Tibial nerve (tissue), 4 donors: Measurements from ENCODE around the gene TBX6. TPM values are rescaled to one million over a fixed set of nuclear protein-coding genes. Genes with fewer than 3 reads are reported as not detected.

ENCODE experiments used
- DNase-seq, 2 donors: peaks; one replicate each; pipeline ENCODE4 v3.0.0-alpha.2; 2019; ENCODE audit warnings: low spot score in 2 of 2
- H3K27ac ChIP-seq, 4 donors: fragments of 200-600 bp; sonication (generic) in 3 of 4; one replicate each; pipeline ENCODE4 v1.5.1; 2017 to 2019; ENCODE audit warnings: mild to moderate bottlenecking in 1 of 4
- H3K27me3 ChIP-seq, 2 donors: fragments of 200-600 bp; sonication (generic) in 1 of 2; one replicate each; pipeline versions ENCODE4 v1.5.1 to v1.6.0; 2017 to 2019
- H3K36me3 ChIP-seq, 3 donors: fragments of 200-600 bp; sonication (generic); one replicate each; pipeline ENCODE4 v1.5.1; 2018 to 2019
- H3K4me1 ChIP-seq, 4 donors: fragments of 200-600 bp; sonication (generic) in 3 of 4; one replicate each; pipeline ENCODE4 v1.5.1; 2017 to 2019
- H3K4me3 ChIP-seq, 4 donors: fragments of 200-600 bp; sonication (generic) in 3 of 4; one replicate each; pipeline ENCODE4 v1.5.1; 2017 to 2019; ENCODE audit warnings: mild to moderate bottlenecking in 1 of 4, moderate library complexity in 1 of 4
- H3K9me3 ChIP-seq, 4 donors: fragments of 200-600 bp; sonication (generic) in 3 of 4; one replicate each; pipeline ENCODE4 v1.5.1; 2017 to 2019
- CTCF ChIP-seq, 5 experiments: fragments of 200-600 bp in 3 of 5; fragments of 450-650 bp in 2 of 5; sonication (generic) in 3 of 5; IDR thresholded peaks; one replicate each; pipeline ENCODE4 v1.5.1; 2016 to 2019; ENCODE audit warnings: antibody characterized with exemption in 5 of 5, mild to moderate bottlenecking in 3 of 5, moderate library complexity in 2 of 5
- EP300 ChIP-seq, 2 donors: sonication (generic); formaldehyde crosslinking; IDR thresholded peaks; one replicate each; pipeline ENCODE4 v1.6.1; 2017; ENCODE audit warnings: antibody characterized with exemption in 2 of 2, mild to moderate bottlenecking in 1 of 2
- POLR2A ChIP-seq, 2 donors: fragments of 450-650 bp; IDR thresholded peaks; one replicate each; pipeline ENCODE4 v1.6.1; 2017; ENCODE audit warnings: antibody characterized with exemption in 2 of 2, mild to moderate bottlenecking in 2 of 2, moderate library complexity in 2 of 2
- WGBS, 2 donors: methylation state at CpG; one replicate each; pipeline ENCODE4 v1.1.5; 2018; 5-methylcytosine and 5-hydroxymethylcytosine counted together
- total RNA-seq, 4 donors: library from RNA; depleted of rRNA; stranded (reverse); fragments of >200 nt; gene quantifications; one replicate each; pipeline ENCODE4 v1.1.0, GENCODE V29; 2016

Gene TBX6
- total RNA-seq, 4 donors from 2014 or later, result 0.66 to 1.5 (median 0.84) TPM; not detected in 1

- Histone ChIP-seq H3K27ac (peak overlapping the region in 1 of 4 donors; percentile 62), H3K4me1 (peaks cover 0 to 26% (median 13%) of the 10 kb centered on the region in 4 donors), H3K36me3 (no peaks in the 10 kb centered on the region), H3K4me3 (peak overlapping the region; percentile 45 to 71 (median 58)), H3K27me3 (no peaks in the 10 kb centered on the region), H3K9me3 (no peaks in the 10 kb centered on the region)
- WGBS, 2 donors, result 4 to 6% methylated on average over 43 to 57 of the region's 58 CpGs
- peak in 1 of 5 experiments; percentile 38 for TF ChIP-seq CTCF (IDR thresholded peaks at IDR 0.05)
- TF ChIP-seq POLR2A (IDR thresholded peaks at IDR 0.05), result no peak
- TF ChIP-seq EP300 (IDR thresholded peaks at IDR 0.05), result peak; percentile 71 to 89
- DNase-seq, result peak; percentile 88 to 91
Observed at GRCh38 chr16:30052671-30053372, 38.9 kb downstream of the TBX6 start.

GRCh38 chr16:30051518-30051917, 40.2 kb downstream of the TBX6 start:
- no peaks in the 10 kb centered on the region for H3K27me3 ChIP-seq
- H3K4me3 ChIP-seq, result no peak overlapping the region
- no peaks in the 10 kb centered on the region for H3K9me3 ChIP-seq
- 81 to 89% methylated on average over 3 of the region's 3 CpGs for WGBS, 2 donors
- no peak for DNase-seq
- no peak for TF ChIP-seq POLR2A (IDR thresholded peaks at IDR 0.05)
- TF ChIP-seq CTCF (IDR thresholded peaks at IDR 0.05), result no peak
- no peak for TF ChIP-seq EP300 (IDR thresholded peaks at IDR 0.05)
- H3K36me3 ChIP-seq, result no peaks in the 10 kb centered on the region
- no peak overlapping the region for H3K27ac ChIP-seq
- H3K4me1 ChIP-seq, result peaks cover 0 to 26% (median 13%) of the 10 kb centered on the region in 4 donors

GRCh38 chr16:30049871-30050270, 41.9 kb downstream of the TBX6 start:
- Histone ChIP-seq H3K36me3 (no peaks in the 10 kb centered on the region), H3K4me3 (no peak overlapping the region), H3K27ac (no peak overlapping the region), H3K9me3 (no peaks in the 10 kb centered on the region), H3K4me1 (peaks cover 0 to 24% (median 13%) of the 10 kb centered on the region in 4 donors), H3K27me3 (no peaks in the 10 kb centered on the region)
- TF ChIP-seq CTCF (IDR thresholded peaks at IDR 0.05), result no peak
- no peak for TF ChIP-seq POLR2A (IDR thresholded peaks at IDR 0.05)
- no peak for TF ChIP-seq EP300 (IDR thresholded peaks at IDR 0.05)
- DNase-seq, result no peak
- WGBS, 2 donors, result 90 to 91% methylated on average over 8 of the region's 8 CpGs

- no peaks in the 10 kb centered on the region for H3K36me3 ChIP-seq
- no peak overlapping the region for H3K27ac ChIP-seq
- 80 to 89% methylated on average over 1 of the region's 1 CpG for WGBS, 2 donors
- no peaks in the 10 kb centered on the region for H3K9me3 ChIP-seq
- H3K4me1 ChIP-seq, result no peaks in the 10 kb centered on the region
- TF ChIP-seq EP300 (IDR thresholded peaks at IDR 0.05), result no peak
- TF ChIP-seq CTCF (IDR thresholded peaks at IDR 0.05), result no peak
- TF ChIP-seq POLR2A (IDR thresholded peaks at IDR 0.05), result no peak
- peaks cover 0 to 9% of the 10 kb centered on the region in 2 donors for H3K27me3 ChIP-seq
- H3K4me3 ChIP-seq, result no peak overlapping the region
- DNase-seq, result no peak
Observed at GRCh38 chr16:30046588-30046987, 45.1 kb downstream of the TBX6 start.

GRCh38 chr16:30046178-30046577, 45.5 kb downstream of the TBX6 start:
- TF ChIP-seq EP300 (IDR thresholded peaks at IDR 0.05), result no peak
- TF ChIP-seq POLR2A (IDR thresholded peaks at IDR 0.05), result no peak
- no peak for TF ChIP-seq CTCF (IDR thresholded peaks at IDR 0.05)
- H3K9me3 ChIP-seq, result no peaks in the 10 kb centered on the region
- no peak overlapping the region for H3K4me3 ChIP-seq
- no peaks in the 10 kb centered on the region for H3K4me1 ChIP-seq
- DNase-seq, result no peak
- peaks cover 0 to 9% of the 10 kb centered on the region in 2 donors for H3K27me3 ChIP-seq
- no peaks in the 10 kb centered on the region for H3K36me3 ChIP-seq
- WGBS, 2 donors, result 78 to 83% methylated on average over 8 of the region's 8 CpGs
- no peak overlapping the region for H3K27ac ChIP-seq
